ENCODE data around the gene IPO5. TPM values are rescaled to one million over a fixed set of nuclear protein-coding genes. Genes with fewer than 3 reads are reported as not detected.

Gene IPO5
- total RNA-seq, 1 experiment from 2014 or later: 342 TPM

DNA sequence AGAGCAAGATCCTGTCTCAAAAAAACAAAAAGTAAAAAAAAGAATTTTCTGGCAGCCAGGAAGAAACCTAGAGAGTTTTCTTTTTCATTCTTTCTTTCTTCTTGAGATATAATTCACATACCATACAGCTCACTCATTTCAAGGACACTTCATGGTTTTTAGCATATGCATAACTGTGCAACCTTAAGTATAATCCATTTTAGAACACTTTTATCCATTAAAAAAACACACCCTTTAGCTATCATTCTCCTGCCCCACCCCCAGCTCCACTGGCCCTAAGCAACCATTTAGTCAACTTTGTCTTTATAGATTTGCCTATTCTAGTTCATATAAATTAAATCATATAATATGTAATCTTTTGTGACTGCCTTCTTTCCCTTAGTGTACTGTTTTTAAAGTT, 8.1 kb upstream of the IPO5 start:
- Histone ChIP-seq H2BK20ac (ENCODE audit: low read depth, low read length, poor library complexity, severe bottlenecking) (no peak overlapping the region), H3K23me2 (ENCODE audit: insufficient read length, low read depth, low read length, poor library complexity, severe bottlenecking) (no peaks in the 10 kb centered on the region), H3K4me2 (ENCODE audit: insufficient read depth, insufficient read length, low read length) (no peak overlapping the region), H3K9ac (ENCODE audit: extremely low read depth, insufficient read length, low read length) (no peak overlapping the region), H2BK120ac (ENCODE audit: low read depth, low read length, poor library complexity, severe bottlenecking) (no peak overlapping the region), H3K23ac (ENCODE audit: insufficient read length, low read depth, low read length) (no peak overlapping the region), H3K79me2 (ENCODE audit: insufficient read depth, low read length) (no peaks in the 10 kb centered on the region), H3K56ac (ENCODE audit: insufficient read length, low read depth, low read length) (no peak overlapping the region), H3K4me1 (ENCODE audit: insufficient read depth, low read length) (no peaks in the 10 kb centered on the region), H2BK5ac (ENCODE audit: insufficient read length, low read length) (no peak overlapping the region), H2AK5ac (ENCODE audit: insufficient read length, low read length) (no peak overlapping the region), H3K4ac (ENCODE audit: low read depth, low read length) (no peak overlapping the region), H3K27ac (ENCODE audit: insufficient read length, low read depth, low read length) (no peak overlapping the region), H3T11ph (ENCODE audit: low read length) (no peak overlapping the region), H3K14ac (ENCODE audit: insufficient read depth, low read length) (no peak overlapping the region), H2BK12ac (ENCODE audit: insufficient read length, low read depth, low read length) (no peak overlapping the region), H3K9me3 (ENCODE audit: control insufficient read depth, low read depth, low read length) (no peaks in the 10 kb centered on the region), H3K27me3 (ENCODE audit: insufficient read depth, low read length) (no peaks in the 10 kb centered on the region), H3K79me1 (ENCODE audit: insufficient read depth, low read depth, low read length, poor library complexity, severe bottlenecking) (no peaks in the 10 kb centered on the region), H2BK15ac (ENCODE audit: low read depth, low read length) (no peak overlapping the region), H4K20me1 (ENCODE audit: control insufficient read depth, insufficient read depth, insufficient read length) (no peaks in the 10 kb centered on the region), H3K18ac (ENCODE audit: insufficient read length, low read depth, low read length) (no peak overlapping the region), H4K5ac (ENCODE audit: insufficient read length, low read depth, low read length) (no peak overlapping the region), H2AFZ (ENCODE audit: low read length) (no peak overlapping the region), H4K8ac (replicated peaks; ENCODE audit: insufficient read length, low read depth, low read length) (no peak overlapping the region), H4K91ac (ENCODE audit: insufficient read length, low read depth, low read length) (no peak overlapping the region)
- no peak for DNase-seq
- no peak overlapping the region for H3K27ac Mint-ChIP-seq
- no peaks in the 10 kb centered on the region for H3K4me1 Mint-ChIP-seq
- peaks cover 2 to 4% (median 3%) of the 10 kb centered on the region in 3 experiments; a peak in 6 of 7 replicates for H3K36me3 Mint-ChIP-seq (ENCODE audit: insufficient read depth in 1 of 3, low read depth in 3 of 3)
- H3K9me3 Mint-ChIP-seq: peaks cover 2 to 3% of the 10 kb centered on the region in 2 experiments; a peak in 4 of 5 replicates
- no peaks in the 10 kb centered on the region for H3K27me3 Mint-ChIP-seq (ENCODE audit: low read depth)
- H3K4me3 Mint-ChIP-seq: no peak overlapping the region
- TF ChIP-seq, protein P1, sequence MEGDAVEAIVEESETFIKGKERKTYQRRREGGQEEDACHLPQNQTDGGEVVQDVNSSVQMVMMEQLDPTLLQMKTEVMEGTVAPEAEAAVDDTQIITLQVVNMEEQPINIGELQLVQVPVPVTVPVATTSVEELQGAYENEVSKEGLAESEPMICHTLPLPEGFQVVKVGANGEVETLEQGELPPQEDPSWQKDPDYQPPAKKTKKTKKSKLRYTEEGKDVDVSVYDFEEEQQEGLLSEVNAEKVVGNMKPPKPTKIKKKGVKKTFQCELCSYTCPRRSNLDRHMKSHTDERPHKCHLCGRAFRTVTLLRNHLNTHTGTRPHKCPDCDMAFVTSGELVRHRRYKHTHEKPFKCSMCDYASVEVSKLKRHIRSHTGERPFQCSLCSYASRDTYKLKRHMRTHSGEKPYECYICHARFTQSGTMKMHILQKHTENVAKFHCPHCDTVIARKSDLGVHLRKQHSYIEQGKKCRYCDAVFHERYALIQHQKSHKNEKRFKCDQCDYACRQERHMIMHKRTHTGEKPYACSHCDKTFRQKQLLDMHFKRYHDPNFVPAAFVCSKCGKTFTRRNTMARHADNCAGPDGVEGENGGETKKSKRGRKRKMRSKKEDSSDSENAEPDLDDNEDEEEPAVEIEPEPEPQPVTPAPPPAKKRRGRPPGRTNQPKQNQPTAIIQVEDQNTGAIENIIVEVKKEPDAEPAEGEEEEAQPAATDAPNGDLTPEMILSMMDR (conservative IDR thresholded peaks at IDR 0.05): no peak

Data from H9 (cell line).